Stimulated activated CD4-positive, alpha-beta T cell treated with anti-CD3 and anti-CD28 coated beads, Interleukin-4, amount 100 ng/mL, for 1 hour (primary cell): ENCODE results near the gene IGLL1.

ENCODE experiments used
- DNase-seq: peaks from one replicate; pipeline ENCODE4 v3.0.0-alpha.2; 2020

The IGLL1 gene

GRCh38 chr22:23526596-23527316 is 53.3 kb downstream of the IGLL1 start:
- no peak for DNase-seq

DNA sequence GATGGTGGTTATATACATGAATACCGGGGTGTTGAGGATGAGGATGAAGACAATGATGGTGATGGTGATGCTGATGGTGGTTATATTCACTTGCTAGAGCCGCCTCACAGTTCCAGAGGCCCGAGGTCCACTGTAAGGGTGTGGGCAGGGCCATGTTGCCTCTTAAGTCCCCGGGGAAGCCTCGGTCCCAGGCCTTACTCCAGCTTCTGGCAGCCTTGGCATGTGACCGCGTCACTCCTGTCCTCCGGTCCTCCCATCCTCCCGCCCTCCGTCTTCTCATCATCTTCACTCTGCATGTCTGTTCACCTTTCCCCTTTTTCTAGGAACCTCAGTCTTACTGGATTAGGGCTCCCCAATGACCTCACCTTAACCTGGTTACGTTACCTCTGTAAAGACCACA is 54.6 kb downstream of the IGLL1 start:
- no peak for DNase-seq

- DNase-seq: no peak
These were observed 55.9 kb downstream of the IGLL1 start for GRCh38 chr22:23524226-23524625.

DNA sequence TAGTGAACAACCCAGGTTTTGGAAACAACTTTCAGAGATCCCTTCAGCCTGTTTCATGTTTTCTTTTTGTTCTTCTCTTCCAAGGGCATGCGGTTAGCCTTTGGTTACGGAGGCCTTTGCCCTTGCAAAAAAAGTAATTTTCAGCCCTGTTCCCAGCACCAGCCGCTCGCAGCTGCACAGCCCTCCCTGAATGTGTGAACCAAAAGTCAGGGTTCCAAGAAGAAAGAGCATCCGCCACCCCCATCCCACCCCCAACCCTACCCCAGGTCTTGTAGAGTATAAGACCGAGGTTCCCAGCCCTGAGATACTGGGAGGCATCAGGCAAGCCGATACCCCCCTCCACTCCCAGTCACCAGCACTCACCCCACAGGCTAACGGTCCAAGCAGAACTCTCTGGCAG is 56.4 kb downstream of the IGLL1 start:
- DNase-seq: no peak
